ENCODE measurements around the gene HTRA2.
A peak's percentile ranks its signal among the peaks of the same experiment; 100 is the strongest.

GRCh38 chr2:74482801-74483674, 46.7 kb upstream of the HTRA2 start, which contains the start of the genes CCDC142 and TTC31:
- no peak; the same call in 1 of the 2 replicates for TF ChIP-seq SMAD4 (CRISPR knock-in tag; conservative IDR thresholded peaks at IDR 0.05)
- peak; percentile 41; the same call in 1 of the 2 replicates for TF ChIP-seq MYC (IDR thresholded peaks at IDR 0.05; ENCODE audit: low read depth, low read length)
- no peak for TF ChIP-seq MYC (CRISPR knock-in tag; IDR thresholded peaks at IDR 0.05; ENCODE audit: borderline replicate concordance, low read depth)
- no peak for TF ChIP-seq USF1 (CRISPR knock-in tag; IDR thresholded peaks at IDR 0.05)
- TF ChIP-seq HNRNPLL (IDR thresholded peaks at IDR 0.05; ENCODE audit: low read depth, low read length, poor library complexity, severe bottlenecking), result no peak
- TF ChIP-seq KDM2B (CRISPR knock-in tag; IDR thresholded peaks at IDR 0.05), result no peak
- no peak for TF ChIP-seq ZBTB8A (IDR thresholded peaks at IDR 0.05; ENCODE audit: partially characterized antibody)
- TF ChIP-seq, protein P1, sequence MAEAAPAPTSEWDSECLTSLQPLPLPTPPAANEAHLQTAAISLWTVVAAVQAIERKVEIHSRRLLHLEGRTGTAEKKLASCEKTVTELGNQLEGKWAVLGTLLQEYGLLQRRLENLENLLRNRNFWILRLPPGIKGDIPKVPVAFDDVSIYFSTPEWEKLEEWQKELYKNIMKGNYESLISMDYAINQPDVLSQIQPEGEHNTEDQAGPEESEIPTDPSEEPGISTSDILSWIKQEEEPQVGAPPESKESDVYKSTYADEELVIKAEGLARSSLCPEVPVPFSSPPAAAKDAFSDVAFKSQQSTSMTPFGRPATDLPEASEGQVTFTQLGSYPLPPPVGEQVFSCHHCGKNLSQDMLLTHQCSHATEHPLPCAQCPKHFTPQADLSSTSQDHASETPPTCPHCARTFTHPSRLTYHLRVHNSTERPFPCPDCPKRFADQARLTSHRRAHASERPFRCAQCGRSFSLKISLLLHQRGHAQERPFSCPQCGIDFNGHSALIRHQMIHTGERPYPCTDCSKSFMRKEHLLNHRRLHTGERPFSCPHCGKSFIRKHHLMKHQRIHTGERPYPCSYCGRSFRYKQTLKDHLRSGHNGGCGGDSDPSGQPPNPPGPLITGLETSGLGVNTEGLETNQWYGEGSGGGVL (CRISPR knock-in tag; IDR thresholded peaks at IDR 0.05), result no peak
- TF ChIP-seq ZNF124 (CRISPR knock-in tag; IDR thresholded peaks at IDR 0.05), result no peak
- no peak for TF ChIP-seq PHF21A (IDR thresholded peaks at IDR 0.05; ENCODE audit: borderline replicate concordance, low read depth)
- no peak for TF ChIP-seq ZBTB49 (CRISPR knock-in tag; IDR thresholded peaks at IDR 0.05; ENCODE audit: borderline replicate concordance)
- TF ChIP-seq RERE (CRISPR knock-in tag; IDR thresholded peaks at IDR 0.05; ENCODE audit: borderline replicate concordance), result peak; percentile 86; the same call in 1 of the 2 replicates

Data from K562 (cell line).